ENCODE results near the gene SLX4IP.

GRCh38 chr20:10673842-10674683, 239.0 kb downstream of the SLX4IP start, which contains the start of gene JAG1:
- TF ChIP-seq CTCF (IDR thresholded peaks at IDR 0.05) (no peak), RFX5 (IDR thresholded peaks at IDR 0.05) (no peak)
